Glomerular visceral epithelial cell (primary cell): ENCODE measurements around the gene L3MBTL1.

ENCODE experiments used
- DNase-seq: peaks from one replicate; pipeline ENCODE4 v3.0.0-alpha.2; 2016; ENCODE audit errors: extremely low spot score

The L3MBTL1 gene

GRCh38 chr20:43506238-43506637 lies 1.3 kb upstream of the L3MBTL1 start:
- no peak for DNase-seq

- no peak for DNase-seq
These were observed 609 bp downstream of the L3MBTL1 start for GRCh38 chr20:43508106-43508505.

- DNase-seq, result no peak
These were observed 1.1 kb downstream of the L3MBTL1 start for GRCh38 chr20:43508604-43509040.

DNA sequence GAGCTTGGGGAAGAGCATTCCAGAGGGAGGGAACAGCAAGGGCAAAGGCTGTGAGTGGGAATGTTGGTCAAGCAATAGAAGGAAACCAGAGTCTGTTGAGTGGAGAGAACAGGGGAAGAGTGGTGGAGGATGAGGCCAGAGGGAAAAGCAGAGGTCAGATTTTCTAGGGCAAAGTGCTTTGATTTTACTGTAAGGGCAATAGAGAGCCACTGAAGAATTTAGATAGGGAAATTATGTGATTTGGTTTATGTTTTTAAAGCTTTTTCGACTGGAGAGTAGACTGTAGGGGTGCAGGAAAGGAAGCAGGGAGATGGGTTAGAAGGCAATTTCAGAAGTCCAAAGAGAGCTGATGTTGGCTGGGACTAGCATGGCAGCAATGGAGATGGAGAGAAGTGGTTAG lies 4.4 kb downstream of the L3MBTL1 start:
- no peak for DNase-seq

- DNase-seq, result no peak
These were observed 6.0 kb downstream of the L3MBTL1 start for GRCh38 chr20:43513372-43513930.

DNA sequence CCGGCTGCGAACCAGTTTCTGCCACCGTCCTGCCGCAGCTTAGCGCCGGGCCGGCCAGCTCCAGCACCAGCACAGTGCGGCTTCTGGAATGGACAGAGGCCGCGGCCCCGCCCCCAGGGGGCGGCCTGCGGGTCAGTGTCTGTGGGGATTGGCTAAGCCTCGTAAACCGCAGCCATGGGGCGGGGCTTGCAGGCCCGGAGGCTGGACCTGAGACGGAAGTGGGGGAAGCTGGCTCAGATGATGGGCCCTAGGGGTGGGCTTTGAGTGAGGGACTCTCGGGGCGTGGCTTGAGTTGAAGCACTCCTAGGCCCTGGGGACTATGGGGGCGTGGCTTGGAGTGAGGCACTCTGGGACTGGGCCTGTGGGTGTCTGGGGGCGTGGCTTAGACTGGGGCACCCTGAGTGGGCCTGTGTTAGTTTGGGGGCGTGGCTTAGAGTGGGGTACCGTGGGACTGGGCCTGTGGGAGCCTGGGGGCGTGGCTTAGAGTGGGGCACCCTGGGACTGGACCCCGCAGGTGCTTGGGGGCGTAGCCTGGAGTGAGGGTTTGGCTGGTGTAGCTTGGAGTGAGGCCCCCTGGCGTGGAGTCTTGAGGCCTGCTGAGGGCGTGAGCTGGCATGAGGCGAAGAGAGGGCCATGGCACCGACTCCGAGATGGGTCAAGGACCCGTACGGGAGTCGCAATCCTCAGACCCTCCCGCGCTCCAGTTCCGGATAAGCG lies 6.6 kb downstream of the L3MBTL1 start:
- DNase-seq, result peak; percentile 98

DNA sequence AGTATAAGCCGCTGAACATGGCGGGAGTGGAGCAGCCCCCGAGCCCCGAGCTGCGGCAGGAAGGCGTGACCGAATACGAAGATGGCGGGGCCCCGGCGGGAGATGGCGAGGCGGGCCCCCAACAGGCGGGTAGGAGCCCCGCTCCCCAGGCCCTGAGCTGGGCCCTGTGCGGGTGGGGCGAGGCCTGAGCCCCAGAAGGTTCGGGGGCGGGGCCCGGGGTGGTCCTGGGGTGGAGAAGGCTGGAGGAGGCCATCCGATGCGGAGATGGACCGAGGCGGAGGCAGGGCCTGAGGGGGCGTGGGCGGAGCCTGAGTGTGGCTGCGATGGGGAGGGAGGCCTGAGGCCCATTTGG lies 7.1 kb downstream of the L3MBTL1 start:
- peak; percentile 26 for DNase-seq

- no peak for DNase-seq
These were observed 8.1 kb downstream of the L3MBTL1 start for GRCh38 chr20:43515628-43516027.

- no peak for DNase-seq
These were observed 8.8 kb downstream of the L3MBTL1 start for GRCh38 chr20:43516251-43516824.

DNA sequence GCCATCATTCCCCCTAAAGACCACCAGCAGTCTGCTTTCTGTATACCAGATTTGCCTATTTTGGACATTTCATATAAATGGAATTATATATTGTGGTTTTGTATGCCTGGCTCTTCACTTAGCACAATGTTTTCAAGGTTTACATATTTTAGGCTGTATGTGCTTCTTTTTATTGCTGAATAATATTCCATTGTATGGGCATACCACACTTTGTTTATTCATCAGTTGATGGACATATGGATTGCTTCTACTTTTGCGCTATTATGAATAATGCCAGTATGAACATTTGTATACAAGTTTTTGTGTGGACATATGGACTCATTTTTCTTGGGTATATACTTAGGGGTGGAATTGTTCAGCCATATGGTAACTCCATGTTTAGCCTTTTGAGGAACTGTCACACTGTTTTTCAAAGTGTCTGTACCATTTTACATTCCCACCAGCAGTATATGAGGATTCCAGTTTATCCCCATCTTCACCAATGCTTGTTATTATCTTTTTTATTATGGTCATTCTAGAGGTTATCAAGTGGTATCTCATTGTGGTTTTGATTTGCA lies 12.7 kb downstream of the L3MBTL1 start:
- DNase-seq, result no peak

DNA sequence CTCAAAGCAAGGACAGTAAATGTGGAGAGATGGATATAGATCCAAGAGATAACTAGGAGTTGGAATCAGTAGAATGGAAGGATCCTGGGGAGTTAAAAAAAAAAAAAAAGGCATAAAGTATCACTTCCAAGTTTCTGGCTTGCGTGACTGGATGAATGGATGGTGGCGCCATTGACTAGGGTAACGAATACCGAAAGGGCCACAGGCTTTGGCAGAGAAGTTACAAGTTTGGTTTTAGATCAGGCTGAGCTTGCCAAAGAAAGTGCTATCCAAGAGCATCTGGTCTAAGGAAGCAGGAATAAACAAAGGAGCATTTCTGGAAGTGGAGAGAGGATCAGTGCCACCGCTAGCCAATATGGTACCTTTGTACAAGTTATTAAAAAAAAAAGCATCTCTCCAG lies 17.5 kb downstream of the L3MBTL1 start:
- DNase-seq, result no peak

GRCh38 chr20:43528258-43528875 lies 20.9 kb downstream of the L3MBTL1 start:
- DNase-seq, result no peak

DNA sequence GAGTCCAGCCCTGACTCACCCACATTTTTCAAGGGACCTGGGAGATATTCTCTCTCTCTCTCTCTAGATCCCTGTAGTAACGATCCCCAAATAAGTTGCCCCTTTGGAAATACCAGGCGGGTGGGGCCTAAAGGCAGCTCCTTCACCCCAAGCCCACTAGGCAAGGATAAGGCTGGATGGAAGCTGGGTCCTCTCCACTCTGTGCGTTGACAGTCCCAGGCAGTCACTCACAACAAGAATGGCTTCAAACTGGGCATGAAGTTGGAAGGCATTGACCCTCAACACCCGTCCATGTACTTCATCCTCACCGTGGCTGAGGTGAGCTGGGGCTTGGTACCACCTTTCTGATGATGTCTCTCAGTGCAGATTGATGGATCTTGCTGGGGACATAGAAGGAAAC lies 21.6 kb downstream of the L3MBTL1 start:
- DNase-seq, result no peak

DNA sequence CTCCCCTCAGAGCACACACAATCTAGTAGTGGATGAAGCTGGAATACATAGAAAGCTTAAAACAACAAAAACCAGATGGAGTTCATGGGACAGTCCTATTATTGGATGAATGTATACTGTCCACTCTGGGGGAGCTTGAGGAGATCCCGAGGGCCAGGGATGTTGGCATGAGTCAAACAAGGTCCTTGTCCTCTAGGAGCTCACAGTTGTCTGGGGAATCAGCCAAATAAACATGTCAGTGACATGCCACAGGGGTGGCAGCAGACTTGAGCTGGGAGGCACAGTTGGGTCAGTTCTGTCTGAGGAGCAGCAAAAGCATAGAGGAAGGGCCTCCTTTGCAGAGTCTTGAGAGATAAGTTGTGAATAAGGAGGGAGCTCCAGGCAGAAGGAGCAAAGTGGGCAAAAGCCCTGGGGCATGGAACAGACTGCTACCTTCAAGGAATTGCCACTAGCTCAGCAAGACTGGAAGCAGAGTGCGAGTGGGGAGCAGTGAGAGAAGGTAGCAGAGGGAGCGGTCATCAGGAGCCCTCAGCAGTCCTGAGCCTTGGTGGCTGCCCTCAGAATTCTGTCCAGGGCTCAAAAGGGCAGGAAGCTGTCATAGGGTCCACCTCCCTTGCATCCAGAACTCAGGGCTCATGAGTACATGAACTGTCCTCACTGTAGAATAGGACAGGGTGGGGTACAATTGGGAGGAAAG lies 22.1 kb downstream of the L3MBTL1 start:
- no peak for DNase-seq

- DNase-seq, result no peak
These were observed 23.0 kb downstream of the L3MBTL1 start for GRCh38 chr20:43530321-43531090.

- DNase-seq, result no peak
These were observed 23.6 kb downstream of the L3MBTL1 start for GRCh38 chr20:43531091-43531443.

- DNase-seq, result no peak
These were observed 25.0 kb downstream of the L3MBTL1 start for GRCh38 chr20:43532416-43533055.

DNA sequence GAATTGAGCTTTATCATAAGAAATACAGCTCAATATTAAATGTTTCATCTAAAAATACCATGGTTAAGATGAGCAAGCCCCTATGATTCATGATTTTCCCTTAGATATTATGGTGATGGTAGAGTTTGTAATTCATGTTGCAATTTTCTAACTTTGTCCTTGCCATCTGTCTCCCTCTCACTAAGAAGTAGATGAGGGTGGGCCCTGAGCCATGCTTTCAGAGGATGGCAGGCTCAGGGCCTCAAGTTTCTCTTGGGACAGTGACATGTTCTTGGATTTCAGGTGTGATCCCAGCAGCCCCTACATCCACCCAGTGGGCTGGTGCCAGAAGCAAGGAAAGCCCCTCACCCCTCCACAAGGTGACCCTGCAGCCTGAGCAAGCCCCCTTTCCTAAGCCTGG lies 25.6 kb downstream of the L3MBTL1 start:
- DNase-seq, result no peak

- no peak for DNase-seq
These were observed 26.5 kb downstream of the L3MBTL1 start for GRCh38 chr20:43534016-43534415.

DNA sequence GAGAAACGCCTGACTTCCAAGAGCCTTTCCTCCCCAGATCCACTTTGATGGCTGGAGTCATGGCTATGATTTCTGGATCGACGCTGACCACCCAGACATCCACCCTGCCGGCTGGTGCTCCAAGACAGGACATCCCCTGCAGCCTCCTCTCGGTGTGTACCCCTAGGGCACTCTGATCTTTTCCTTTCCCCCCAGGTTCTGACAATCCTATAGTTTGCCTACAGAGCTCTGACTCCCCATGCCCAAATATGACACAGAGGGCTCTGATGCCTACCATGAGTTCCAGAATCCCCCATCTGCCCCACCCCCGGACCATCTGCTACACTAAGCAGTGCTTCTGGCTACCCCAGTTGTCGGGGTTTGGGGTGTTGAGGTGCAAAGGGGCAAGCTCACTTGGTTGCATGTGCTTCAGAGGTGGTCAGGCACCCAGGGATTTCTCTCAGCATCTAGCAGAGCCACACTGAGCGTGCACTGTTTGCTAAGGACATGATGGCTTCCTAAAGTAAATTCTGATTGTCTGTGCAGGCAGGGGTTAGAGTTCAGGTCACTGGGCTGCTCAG lies 27.4 kb downstream of the L3MBTL1 start:
- no peak for DNase-seq
